Activated naive CD4-positive, alpha-beta T cell treated with anti-CD3 and anti-CD28 coated beads, Interleukin-2, amount 50 U/mL, for 24 hours (primary cell): ENCODE measurements around the gene ARHGAP22.

Experiments
- H3K27ac Mint-ChIP-seq: one replicate; pipeline ENCODE4 v1.8.0; 2021; ENCODE audit warnings: mild to moderate bottlenecking, mixed read lengths
- H3K27me3 Mint-ChIP-seq: one replicate; pipeline ENCODE4 v1.8.0; 2021; ENCODE audit warnings: mixed read lengths
- H3K36me3 Mint-ChIP-seq: one replicate; pipeline ENCODE4 v1.8.0; 2021; ENCODE audit warnings: mixed read lengths
- H3K4me1 Mint-ChIP-seq: one replicate; pipeline ENCODE4 v1.8.0; 2021; ENCODE audit warnings: mixed read lengths
- H3K4me3 Mint-ChIP-seq: one replicate; pipeline ENCODE4 v1.8.0; 2021; ENCODE audit warnings: mild to moderate bottlenecking, mixed read lengths
- H3K9me3 Mint-ChIP-seq: one replicate; pipeline ENCODE4 v1.8.0; 2021; ENCODE audit warnings: mixed read lengths

ARHGAP22 gene

DNA sequence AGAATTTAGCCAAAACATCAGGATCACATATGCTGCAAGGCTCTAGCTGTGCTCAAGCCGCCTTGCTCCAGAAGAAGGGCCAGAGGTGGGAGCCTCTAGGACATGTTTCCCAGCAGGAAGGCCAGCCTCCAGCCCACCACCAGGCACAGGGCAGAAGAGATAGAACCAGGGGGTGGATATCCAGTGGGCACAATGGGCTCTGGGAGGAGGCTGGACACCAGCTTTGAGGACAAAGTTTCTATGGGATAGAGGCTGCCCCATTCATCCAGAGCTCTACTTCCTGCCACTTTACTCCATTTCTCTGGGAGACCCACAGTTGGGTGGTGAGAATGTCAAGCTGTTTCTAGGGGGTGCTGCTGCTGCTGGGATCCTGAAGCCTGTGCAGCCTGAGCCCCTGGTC is 77.1 kb downstream of the ARHGAP22 start:
- Mint-ChIP-seq H3K27ac (no peak overlapping the region), H3K4me3 (no peak overlapping the region), H3K4me1 (no peaks in the 10 kb centered on the region), H3K36me3 (no peaks in the 10 kb centered on the region), H3K9me3 (no peaks in the 10 kb centered on the region), H3K27me3 (peaks cover 19% of the 10 kb centered on the region)

DNA sequence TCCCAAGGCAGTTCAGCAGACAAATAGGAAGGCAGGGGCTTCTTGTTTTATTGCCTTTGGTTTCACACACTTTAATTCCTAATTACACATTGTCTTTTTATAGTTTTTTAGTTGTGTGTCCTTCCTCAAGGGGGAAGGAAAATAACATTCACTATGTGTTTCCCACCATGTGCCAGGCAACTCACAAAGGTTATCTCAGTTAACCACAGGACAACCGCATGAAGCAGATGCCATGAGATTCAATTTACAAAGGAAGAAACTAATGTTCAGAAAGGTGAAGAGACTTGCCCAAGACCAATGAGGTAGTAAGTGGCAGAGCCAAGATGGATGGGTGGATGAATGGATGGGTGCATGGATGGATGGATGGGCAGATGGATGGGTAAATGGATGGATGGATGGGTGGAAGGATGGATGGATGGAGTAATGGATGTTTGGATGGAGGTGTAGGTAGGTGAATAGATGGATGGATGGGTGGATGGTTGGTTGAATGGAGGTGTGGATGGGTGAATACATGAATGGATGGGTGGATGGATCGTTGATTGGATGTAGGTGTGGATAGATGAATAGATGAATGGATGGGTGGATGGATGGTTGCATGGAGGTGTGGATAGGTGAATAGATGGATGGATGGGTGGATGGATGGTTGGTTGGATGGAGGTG is 77.9 kb downstream of the ARHGAP22 start:
- Mint-ChIP-seq H3K27me3 (peaks cover 24% of the 10 kb centered on the region), H3K36me3 (no peaks in the 10 kb centered on the region), H3K9me3 (no peaks in the 10 kb centered on the region), H3K4me1 (no peaks in the 10 kb centered on the region), H3K27ac (no peak overlapping the region), H3K4me3 (no peak overlapping the region)

DNA sequence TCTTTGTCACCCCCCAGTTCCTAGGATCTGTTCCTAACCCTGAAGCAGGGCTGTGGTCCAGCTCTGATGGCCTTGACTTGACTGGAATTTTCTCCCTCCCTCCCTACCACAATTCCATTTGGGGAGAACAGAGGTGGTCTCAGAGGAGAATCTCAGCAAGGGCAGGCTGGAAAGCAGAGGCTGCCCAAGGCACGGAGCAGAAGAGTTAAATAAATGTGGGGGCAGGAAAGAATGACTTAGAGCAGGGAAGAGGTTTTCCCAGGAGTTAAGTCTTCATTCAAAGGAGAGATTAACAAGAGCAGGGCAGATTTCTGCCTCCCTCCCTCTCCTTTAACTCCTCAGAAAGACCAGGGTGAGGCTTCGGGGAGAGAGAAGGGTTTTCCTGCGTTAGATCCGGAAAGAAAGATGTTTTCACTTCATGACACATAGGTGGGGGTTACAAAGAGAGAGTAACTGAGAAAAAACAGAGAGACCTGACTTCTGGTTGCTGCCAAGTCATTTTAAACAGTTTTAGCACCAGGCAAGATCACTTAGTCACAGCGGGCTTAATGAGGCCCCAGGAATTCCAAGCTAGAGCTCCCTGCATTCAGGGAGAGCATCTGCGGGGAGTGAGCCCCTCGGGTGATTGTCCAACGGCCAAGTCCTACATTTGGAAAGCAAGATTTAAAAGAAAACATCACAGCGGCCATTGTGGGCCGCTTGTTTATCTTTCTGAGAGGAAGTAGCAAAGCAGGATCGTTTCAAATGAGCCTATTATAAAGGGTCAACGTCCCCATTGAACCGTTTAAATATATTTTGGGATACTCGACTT is 78.7 kb downstream of the ARHGAP22 start:
- Mint-ChIP-seq H3K27me3 (peaks cover 30% of the 10 kb centered on the region), H3K4me3 (no peak overlapping the region), H3K27ac (no peak overlapping the region), H3K36me3 (no peaks in the 10 kb centered on the region), H3K9me3 (no peaks in the 10 kb centered on the region), H3K4me1 (no peaks in the 10 kb centered on the region)

DNA sequence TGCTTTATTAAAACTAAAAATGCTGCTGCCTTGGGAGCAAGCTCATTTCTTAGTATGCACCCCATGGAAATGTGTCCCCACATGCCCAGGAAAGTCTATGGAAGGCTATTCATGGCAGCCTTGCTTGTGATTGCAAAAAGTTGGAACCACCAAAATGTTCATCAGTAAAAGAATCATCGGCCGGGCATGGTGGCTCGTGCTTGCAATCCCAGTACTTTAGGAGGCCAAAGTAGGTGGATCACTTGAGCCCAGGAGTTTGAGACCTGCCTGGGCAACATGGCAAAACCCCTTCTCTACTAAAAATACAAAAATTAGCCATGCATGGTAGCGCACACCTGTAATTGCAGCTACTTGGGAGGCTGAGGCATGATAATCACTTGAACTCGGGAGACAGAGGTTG is 79.8 kb downstream of the ARHGAP22 start:
- Mint-ChIP-seq H3K4me1 (no peaks in the 10 kb centered on the region), H3K27ac (no peak overlapping the region), H3K9me3 (no peaks in the 10 kb centered on the region), H3K4me3 (no peak overlapping the region), H3K27me3 (peaks cover 29% of the 10 kb centered on the region), H3K36me3 (no peaks in the 10 kb centered on the region)

DNA sequence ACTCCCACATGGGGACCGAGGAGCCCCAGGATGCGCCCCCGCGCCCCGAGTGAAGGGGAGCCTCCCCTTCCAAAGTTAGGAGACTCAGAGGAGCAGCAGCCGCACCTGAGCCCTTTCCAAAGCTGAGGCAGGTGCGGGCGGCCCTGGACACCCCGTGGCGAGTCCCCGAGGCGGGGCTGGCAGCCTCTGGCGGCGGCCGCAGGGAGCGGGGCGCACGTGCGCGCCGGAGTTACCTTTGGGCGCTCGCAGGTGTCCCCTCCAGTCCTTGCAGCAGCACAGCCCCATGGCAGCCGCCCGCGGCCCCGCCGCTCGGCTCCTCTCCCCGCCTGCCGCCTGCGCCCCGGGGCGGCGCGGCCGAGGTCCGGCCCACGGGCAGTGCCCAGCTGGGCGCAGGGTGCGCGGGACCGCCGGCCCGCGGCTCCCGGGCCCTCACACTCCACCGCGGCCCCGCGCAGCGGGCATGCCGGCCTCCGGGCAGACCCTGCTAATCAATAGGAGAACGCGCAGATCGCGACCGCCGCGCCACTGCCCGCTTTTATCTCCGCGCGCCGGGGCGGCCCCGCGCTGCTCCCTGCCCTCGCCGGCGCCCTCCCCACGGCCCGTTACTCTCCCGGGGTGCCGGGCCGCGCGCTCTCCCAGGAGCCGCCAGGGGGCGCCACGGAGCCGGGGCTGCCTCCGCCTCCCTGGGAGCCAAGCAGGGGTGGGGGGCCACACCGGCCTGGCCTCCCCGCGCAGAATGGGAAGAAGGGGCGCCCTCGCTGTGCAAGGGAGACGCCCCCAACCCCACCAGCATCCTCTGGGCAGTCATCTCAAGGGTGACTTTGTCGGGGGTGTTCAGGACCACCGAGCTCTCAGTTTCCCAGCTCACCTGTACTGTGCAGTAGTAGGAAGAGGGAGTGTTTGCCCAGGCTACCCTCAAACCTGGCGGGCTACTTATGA is 80.8 kb downstream of the ARHGAP22 start:
- H3K4me3 Mint-ChIP-seq, result no peak overlapping the region
- no peaks in the 10 kb centered on the region for H3K9me3 Mint-ChIP-seq
- H3K36me3 Mint-ChIP-seq, result no peaks in the 10 kb centered on the region
- H3K4me1 Mint-ChIP-seq, result no peaks in the 10 kb centered on the region
- H3K27me3 Mint-ChIP-seq, result peaks cover 29% of the 10 kb centered on the region
- no peak overlapping the region for H3K27ac Mint-ChIP-seq

DNA sequence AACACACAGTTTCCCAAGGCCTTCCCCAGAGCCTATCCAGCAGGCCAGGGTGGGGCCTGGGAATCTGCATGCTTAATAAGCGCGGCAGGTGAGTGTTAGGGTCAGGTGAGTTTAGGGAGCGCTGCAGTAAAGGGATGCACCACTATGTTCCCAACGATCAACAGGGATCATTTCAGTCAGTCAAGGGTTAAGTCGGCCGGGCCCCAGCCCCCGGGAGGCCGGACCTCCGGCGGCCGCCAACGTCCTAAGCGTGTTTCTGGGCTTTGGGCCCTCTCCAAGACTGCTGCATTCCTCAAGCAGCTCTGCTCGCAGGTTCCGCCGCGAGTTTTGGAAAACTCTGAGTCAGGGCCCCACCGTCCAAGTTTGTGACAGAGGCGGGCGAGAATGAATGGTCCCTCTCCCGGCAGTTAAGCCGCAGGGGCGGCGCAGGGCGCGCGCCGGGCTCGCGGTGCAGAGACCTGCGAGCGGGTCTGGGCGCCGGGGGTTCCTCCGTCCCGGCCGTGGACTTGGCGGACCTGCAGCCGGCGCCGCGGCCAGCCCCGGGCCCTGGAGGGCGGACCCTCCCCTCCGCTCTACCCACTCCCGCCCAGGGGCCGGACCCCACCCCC is 81.6 kb downstream of the ARHGAP22 start:
- Mint-ChIP-seq H3K9me3 (no peaks in the 10 kb centered on the region), H3K4me3 (no peak overlapping the region), H3K36me3 (no peaks in the 10 kb centered on the region), H3K4me1 (no peaks in the 10 kb centered on the region), H3K27me3 (peaks cover 27% of the 10 kb centered on the region), H3K27ac (no peak overlapping the region)

DNA sequence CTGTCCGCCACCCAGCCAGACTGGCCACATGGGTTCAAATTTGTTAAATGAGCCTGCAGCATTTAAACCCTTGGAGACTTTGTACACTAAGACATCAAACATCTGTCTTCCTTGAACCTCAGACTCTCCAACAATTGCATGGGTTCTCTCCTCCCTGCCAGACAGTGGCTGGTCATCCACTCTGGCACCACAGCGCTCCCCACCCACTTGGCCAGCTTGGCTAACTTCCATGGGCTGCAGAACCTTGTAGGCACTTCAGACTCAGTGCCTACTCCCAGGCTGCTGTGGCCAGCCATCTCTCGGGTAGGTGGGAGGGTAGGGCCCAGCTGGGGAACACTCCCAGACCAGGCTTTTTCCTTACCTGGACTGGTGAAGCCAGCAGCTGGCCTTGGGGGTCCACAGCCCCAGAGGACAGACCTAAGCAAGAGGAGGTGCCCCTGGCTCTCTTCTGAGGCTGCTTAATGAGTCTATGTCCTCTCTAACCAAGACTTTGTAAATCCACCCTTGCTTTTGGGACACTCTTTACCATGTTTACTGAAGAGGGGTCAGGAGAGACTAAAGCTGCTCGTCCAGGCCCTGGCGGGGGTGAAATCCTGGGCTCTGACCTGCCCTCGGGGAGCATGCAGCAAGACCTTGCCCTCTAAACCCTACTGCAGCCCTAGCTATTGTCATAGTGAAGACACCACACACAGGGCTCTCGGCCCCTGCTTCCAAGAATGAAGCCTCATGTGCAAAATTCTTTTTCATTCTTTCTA is 82.7 kb downstream of the ARHGAP22 start:
- H3K36me3 Mint-ChIP-seq, result no peaks in the 10 kb centered on the region

DNA sequence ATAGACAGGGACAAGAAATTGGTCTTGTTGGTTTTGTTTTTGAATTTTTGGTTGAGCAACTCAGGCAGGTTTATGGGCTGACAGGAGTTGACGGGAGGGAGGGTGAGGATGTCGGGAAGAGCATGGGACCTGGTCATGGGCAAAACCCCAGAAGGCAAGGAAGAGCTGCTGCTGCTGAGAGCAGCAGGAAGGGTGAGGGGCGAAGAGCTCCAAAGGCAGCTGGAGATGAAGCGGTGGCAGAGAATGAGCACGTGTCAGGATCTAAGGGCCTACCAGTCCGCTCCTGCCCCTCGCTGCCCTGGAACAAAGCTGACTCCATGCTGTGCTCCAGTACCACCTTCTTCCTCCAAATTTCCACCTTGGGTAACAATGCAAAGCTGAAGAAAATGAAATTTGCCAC is 84.3 kb downstream of the ARHGAP22 start:
- Mint-ChIP-seq H3K27ac (no peak overlapping the region), H3K36me3 (no peaks in the 10 kb centered on the region), H3K27me3 (peaks cover 25% of the 10 kb centered on the region), H3K4me3 (no peak overlapping the region), H3K9me3 (no peaks in the 10 kb centered on the region), H3K4me1 (no peaks in the 10 kb centered on the region)

More for the DNA sequence above, 82.7 kb downstream of the ARHGAP22 start:
- no peaks in the 10 kb centered on the region for H3K9me3 Mint-ChIP-seq
- no peak overlapping the region for H3K27ac Mint-ChIP-seq
- no peaks in the 10 kb centered on the region for H3K4me1 Mint-ChIP-seq
- peaks cover 26% of the 10 kb centered on the region for H3K27me3 Mint-ChIP-seq
- H3K4me3 Mint-ChIP-seq, result no peak overlapping the region

DNA sequence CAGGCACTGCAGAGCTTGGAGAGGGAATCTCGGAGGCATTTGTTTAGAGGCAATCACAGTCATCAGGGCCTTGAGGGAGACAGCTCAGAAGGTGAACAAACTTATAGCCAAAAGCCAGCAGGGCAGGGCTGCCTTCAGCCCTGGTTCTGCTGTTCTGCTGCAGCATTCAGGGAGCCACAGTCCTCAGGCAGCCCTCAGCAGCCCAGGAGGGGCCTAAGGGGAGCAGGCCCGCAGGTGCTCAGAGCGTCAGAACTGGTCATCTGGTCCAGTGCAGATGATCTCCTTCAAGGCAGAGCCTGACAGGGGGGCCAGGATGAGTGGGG is 84.7 kb downstream of the ARHGAP22 start:
- Mint-ChIP-seq H3K36me3 (peaks cover 3% of the 10 kb centered on the region), H3K9me3 (peaks cover 4% of the 10 kb centered on the region), H3K27me3 (peaks cover 23% of the 10 kb centered on the region), H3K27ac (no peak overlapping the region), H3K4me1 (no peaks in the 10 kb centered on the region), H3K4me3 (no peak overlapping the region)

DNA sequence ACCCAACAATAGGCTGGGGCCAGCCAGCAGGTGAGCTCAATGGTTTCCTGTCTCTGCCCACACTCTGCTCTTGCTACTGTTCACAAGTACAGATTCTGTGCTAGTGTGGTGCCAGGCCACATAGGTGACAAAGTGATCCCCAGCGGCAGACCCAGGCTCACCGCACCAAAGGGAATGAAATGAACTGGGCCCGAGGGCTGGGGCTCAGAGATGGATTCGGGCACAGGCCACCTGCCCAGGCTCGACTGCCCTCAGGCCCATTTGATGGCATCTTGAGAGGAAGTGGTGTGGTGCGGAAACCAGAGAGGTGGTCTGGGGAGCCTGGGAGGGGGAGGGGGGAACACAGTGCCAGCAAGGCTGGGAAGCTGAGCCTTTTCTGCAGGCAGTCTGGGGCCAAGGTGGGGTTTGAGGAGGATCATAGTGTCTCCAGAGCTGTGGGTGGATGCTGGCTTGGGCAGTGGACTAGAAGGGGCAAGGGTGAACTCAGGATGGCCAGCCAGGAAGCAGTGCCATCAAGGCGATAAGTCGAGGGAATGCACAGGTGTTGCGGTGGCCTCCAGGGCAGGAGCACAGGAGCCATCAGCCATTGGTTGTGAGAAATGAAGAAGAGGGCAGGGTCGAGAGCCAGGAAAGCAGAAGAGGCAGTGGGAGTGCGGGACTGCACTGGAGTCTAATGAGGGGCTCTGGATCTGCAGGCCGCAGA is 85.2 kb downstream of the ARHGAP22 start:
- H3K27me3 Mint-ChIP-seq, result peaks cover 19% of the 10 kb centered on the region

DNA sequence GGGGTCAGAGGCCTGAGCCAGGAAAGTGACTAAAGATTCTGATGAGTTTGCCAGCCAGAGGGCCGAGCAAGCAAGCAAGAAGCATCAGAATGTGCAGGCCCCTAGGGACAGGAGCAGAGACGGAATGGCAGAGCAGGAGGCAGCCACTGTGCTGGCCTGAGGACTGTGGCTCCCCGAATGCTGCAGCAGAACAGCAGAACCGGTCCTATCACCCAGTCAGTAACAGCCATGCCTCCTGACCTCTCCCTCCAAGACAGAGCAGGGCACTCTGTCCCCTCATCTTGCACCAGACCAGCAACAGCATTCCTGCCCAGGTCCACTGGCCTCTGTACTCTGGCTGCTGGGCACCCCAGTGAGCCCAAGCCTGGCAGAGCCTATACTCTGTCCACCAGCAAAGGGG is 85.9 kb downstream of the ARHGAP22 start:
- H3K4me1 Mint-ChIP-seq, result no peaks in the 10 kb centered on the region
- H3K9me3 Mint-ChIP-seq, result peaks cover 10% of the 10 kb centered on the region
- peaks cover 18% of the 10 kb centered on the region for H3K27me3 Mint-ChIP-seq
- no peak overlapping the region for H3K27ac Mint-ChIP-seq
- H3K36me3 Mint-ChIP-seq, result peaks cover 5% of the 10 kb centered on the region
- no peak overlapping the region for H3K4me3 Mint-ChIP-seq

More for the DNA sequence above, 85.2 kb downstream of the ARHGAP22 start:
- Mint-ChIP-seq H3K4me1 (no peaks in the 10 kb centered on the region), H3K27ac (no peak overlapping the region), H3K36me3 (peaks cover 4% of the 10 kb centered on the region), H3K9me3 (peaks cover 8% of the 10 kb centered on the region), H3K4me3 (no peak overlapping the region)

DNA sequence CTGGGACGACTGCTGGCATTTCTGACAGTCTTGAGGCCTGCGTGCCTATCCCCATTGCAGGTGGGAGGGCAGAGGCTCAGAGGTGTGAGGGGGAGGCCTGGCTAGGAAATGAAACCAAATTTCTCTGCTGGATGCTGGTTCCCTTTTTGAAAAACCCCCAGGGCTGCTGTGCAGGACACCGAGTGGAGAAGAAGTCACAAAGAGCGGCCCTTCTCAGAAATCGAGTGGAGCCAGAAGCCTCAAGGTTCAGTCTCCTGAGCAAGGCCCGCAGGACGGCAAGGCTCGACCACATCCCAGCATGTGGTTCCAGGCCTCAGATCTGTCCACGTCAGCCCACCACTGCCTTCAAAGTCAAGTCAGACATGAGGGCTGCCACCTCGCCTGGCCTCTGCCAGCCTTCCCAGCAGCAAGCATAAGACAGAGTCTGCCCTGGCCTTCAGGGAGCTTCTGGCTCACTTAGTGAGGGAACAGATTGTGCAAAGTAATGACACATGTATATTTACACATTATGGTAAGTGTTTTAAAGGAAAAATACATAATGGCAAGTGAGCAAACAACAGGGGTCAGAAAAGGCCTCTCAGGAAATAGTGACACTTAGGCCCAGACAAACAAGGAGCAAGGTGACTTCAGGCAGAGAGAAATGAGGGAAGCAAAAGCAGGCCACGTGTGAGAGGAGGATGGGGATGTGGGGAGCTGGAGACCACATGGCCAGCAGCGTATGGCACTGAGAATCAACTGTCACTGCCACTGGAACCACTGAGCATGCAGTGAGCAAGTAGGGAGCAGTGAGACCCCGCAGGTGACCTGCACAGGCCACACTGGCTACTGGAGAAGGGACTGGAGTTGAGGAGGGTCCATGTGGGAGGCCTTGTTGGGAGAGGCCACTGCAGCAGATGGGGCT is 86.7 kb downstream of the ARHGAP22 start:
- no peaks in the 10 kb centered on the region for H3K4me1 Mint-ChIP-seq
- H3K9me3 Mint-ChIP-seq, result peaks cover 17% of the 10 kb centered on the region
- H3K27ac Mint-ChIP-seq, result no peak overlapping the region
- peaks cover 18% of the 10 kb centered on the region for H3K27me3 Mint-ChIP-seq
- H3K36me3 Mint-ChIP-seq, result peaks cover 6% of the 10 kb centered on the region
- no peak overlapping the region for H3K4me3 Mint-ChIP-seq

DNA sequence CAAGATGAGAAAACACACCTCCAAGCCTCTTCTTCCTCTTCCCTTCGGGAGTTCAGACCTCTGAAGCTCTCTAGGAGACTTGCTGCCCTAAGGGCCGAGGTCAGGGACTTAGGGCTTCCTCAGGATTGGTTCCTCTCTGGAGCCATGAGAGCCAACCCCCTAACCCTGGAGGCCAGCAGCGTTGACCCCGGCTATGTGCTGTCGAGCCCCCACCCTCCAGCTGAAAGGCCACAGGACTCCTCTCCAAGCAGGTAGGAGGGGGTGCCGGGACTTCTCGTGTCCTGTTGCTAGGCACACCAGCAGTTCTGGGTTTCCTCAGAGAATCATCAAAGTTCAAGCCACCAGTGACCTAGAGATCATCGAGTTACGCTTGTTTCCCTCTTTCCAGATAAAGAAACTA is 87.4 kb downstream of the ARHGAP22 start:
- Mint-ChIP-seq H3K27ac (no peak overlapping the region), H3K4me1 (no peaks in the 10 kb centered on the region), H3K4me3 (no peak overlapping the region), H3K36me3 (peaks cover 6% of the 10 kb centered on the region), H3K9me3 (peaks cover 17% of the 10 kb centered on the region), H3K27me3 (peaks cover 11% of the 10 kb centered on the region)

DNA sequence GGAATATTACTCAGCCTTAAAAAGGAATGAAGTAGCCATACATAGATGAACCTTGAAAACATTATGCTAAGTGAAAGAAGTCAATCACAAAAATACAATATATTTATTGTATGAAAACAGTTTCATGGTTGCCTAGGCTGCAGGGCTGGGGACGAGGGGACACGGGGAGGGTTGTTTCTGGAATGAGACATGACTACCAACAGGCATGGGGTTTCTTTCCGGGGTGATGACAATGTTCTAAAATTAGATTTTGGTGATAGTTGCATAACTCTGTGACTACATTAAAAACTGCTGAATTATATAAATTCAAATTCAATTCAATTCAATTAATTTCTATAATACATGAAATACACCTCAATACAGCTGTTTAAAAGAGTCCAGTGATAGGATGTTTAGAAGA is 88.0 kb downstream of the ARHGAP22 start:
- H3K27ac Mint-ChIP-seq, result no peak overlapping the region
- no peak overlapping the region for H3K4me3 Mint-ChIP-seq

More for the DNA sequence above, 88.0 kb downstream of the ARHGAP22 start:
- H3K27me3 Mint-ChIP-seq, result peaks cover 8% of the 10 kb centered on the region
- peaks cover 6% of the 10 kb centered on the region for H3K36me3 Mint-ChIP-seq
- H3K4me1 Mint-ChIP-seq, result no peaks in the 10 kb centered on the region
- H3K9me3 Mint-ChIP-seq, result peaks cover 17% of the 10 kb centered on the region
